Caco-2 (cell line): Measurements from ENCODE around the gene HIVEP3. TPM values are rescaled to one million over a fixed set of nuclear protein-coding genes. Genes with fewer than 3 reads are reported as not detected.

Source experiments
- BruUV-seq: library from RNA; stranded (reverse); fragments of 400-500 nt; replicated peaks from 2 replicates; lab custom pipeline; 2021; lab: Mats Ljungman, UMichigan
- CTCF ChIA-PET: fragments of 300-600 bp; sonication (Branson Sonifier 250); formaldehyde crosslinking; loops from one replicate; lab custom pipeline; 2022; ENCODE audit warnings: antibody characterized with exemption; lab: Charles Lee
- POLR2A ChIA-PET: fragments of 300-600 bp; sonication (Branson Sonifier 250); formaldehyde crosslinking; loops from one replicate; lab custom pipeline; 2022; ENCODE audit warnings: antibody characterized with exemption; lab: Charles Lee
- DNase-seq, 2 experiments: peaks; one replicate each; pipeline versions ENCODE4 v3.0.0 to v3.0.0-alpha.2; 2020 to 2022
- H3K27me3 ChIP-seq: replicated peaks from 2 replicates; pipeline ENCODE4 v1.6.0; 2011; ENCODE audit warnings: low read length; ENCODE audit not compliant: control insufficient read depth, insufficient read depth
- H3K36me3 ChIP-seq: 2 replicates; pipeline ENCODE4 v1.5.1; 2011; ENCODE audit warnings: low read length; ENCODE audit not compliant: control insufficient read depth, insufficient read depth
- H3K4me1 ChIP-seq: fragments of 250-450 bp; sonication (Bioruptor Pico); 2 replicates; pipeline ENCODE4 v1.5.1; 2020; ENCODE audit warnings: mild to moderate bottlenecking
- H3K4me3 ChIP-seq: 2 replicates; pipeline ENCODE4 v1.5.1; 2011; ENCODE audit warnings: low read depth, mild to moderate bottlenecking, control low read depth, low read length
- H3K9me3 ChIP-seq: fragments of 250-450 bp; sonication (Bioruptor Pico); 2 replicates; pipeline ENCODE4 v1.5.1; 2020; ENCODE audit warnings: mild to moderate bottlenecking, moderate library complexity
- H3K27ac Mint-ChIP-seq: one replicate; pipeline ENCODE4 v1.8.0; 2022; ENCODE audit warnings: mixed read lengths; ENCODE audit not compliant: unreplicated experiment
- H3K27me3 Mint-ChIP-seq: one replicate; pipeline ENCODE4 v1.8.0; 2022; ENCODE audit warnings: mixed read lengths; ENCODE audit not compliant: insufficient read depth, unreplicated experiment
- H3K36me3 Mint-ChIP-seq: one replicate; pipeline ENCODE4 v1.8.0; 2022; ENCODE audit warnings: mild to moderate bottlenecking, mixed read lengths; ENCODE audit not compliant: insufficient read depth, unreplicated experiment
- H3K4me1 Mint-ChIP-seq: one replicate; pipeline ENCODE4 v1.8.0; 2022; ENCODE audit warnings: low read depth, mixed read lengths; ENCODE audit not compliant: unreplicated experiment
- H3K4me3 Mint-ChIP-seq: one replicate; pipeline ENCODE4 v1.8.0; 2022; ENCODE audit warnings: mild to moderate bottlenecking, moderate library complexity, mixed read lengths; ENCODE audit not compliant: unreplicated experiment
- H3K9me3 Mint-ChIP-seq: one replicate; pipeline ENCODE4 v1.8.0; 2022; ENCODE audit warnings: mixed read lengths; ENCODE audit not compliant: unreplicated experiment
- CTCF ChIP-seq, 2 experiments: fragments of 200-600 bp in 1 of 2; IDR thresholded peaks; 1 replicate in 1 of 2; 2 replicates in 1 of 2; pipeline versions ENCODE4 v1.5.1 to v1.8.0; 2011 to 2022; ENCODE audit warnings: antibody characterized with exemption in 1 of 2, control low read depth in 1 of 2, inconsistent platforms in 1 of 2, low read depth in 1 of 2, low read length in 1 of 2, mild to moderate bottlenecking in 1 of 2, moderate library complexity in 1 of 2; ENCODE audit not compliant: insufficient read depth in 1 of 2, severe bottlenecking in 1 of 2, unreplicated experiment in 1 of 2
- intact Hi-C: fragments of 100-400 bp; cut with micrococcal nuclease; formaldehyde crosslinking; loops from one replicate; pipeline ENCODE4 v1.10.0; 2022; ENCODE audit not compliant: unreplicated experiment
- total RNA-seq: library from RNA; stranded (reverse); gene quantifications from 2 replicates; pipeline ENCODE4 v1.2.3, GENCODE V29; 2022

The HIVEP3 gene
- total RNA-seq, 1 experiment from 2014 or later, result 0.25 TPM

GRCh38 chr1:41573194-41573593 lies 345.5 kb downstream of the HIVEP3 start:
- Histone ChIP-seq H3K36me3 (no peaks in the 10 kb centered on the region), H3K4me3 (no peak overlapping the region), H3K9me3 (no peaks in the 10 kb centered on the region), H3K4me1 (no peaks in the 10 kb centered on the region), H3K27me3 (no peaks in the 10 kb centered on the region)
- intact Hi-C loops, result loop anchor here (10.0 kb wide), 1 partner anchor 432 kb away; no protein-coding TSS in a partner anchor
- no peak overlapping the region for H3K4me3 Mint-ChIP-seq
- no peak for TF ChIP-seq CTCF (IDR thresholded peaks at IDR 0.05; ENCODE audit: insufficient read depth in 1 of 2, low read depth in 1 of 2, low read length in 1 of 2, severe bottlenecking in 1 of 2, unreplicated experiment in 1 of 2)
- POLR2A ChIA-PET, result no interaction called here
- H3K27ac Mint-ChIP-seq, result no peak overlapping the region
- no TSS peak for BruUV-seq
- no peak for DNase-seq
- no peaks in the 10 kb centered on the region for H3K9me3 Mint-ChIP-seq
- peaks cover 11% of the 10 kb centered on the region for H3K27me3 Mint-ChIP-seq
- CTCF ChIA-PET, result no interaction called here
- no peaks in the 10 kb centered on the region for H3K4me1 Mint-ChIP-seq
- no peaks in the 10 kb centered on the region for H3K36me3 Mint-ChIP-seq

- no peak for DNase-seq
- Mint-ChIP-seq H3K27me3 (peaks cover 14% of the 10 kb centered on the region), H3K27ac (no peak overlapping the region), H3K4me3 (no peak overlapping the region), H3K9me3 (no peaks in the 10 kb centered on the region), H3K36me3 (no peaks in the 10 kb centered on the region), H3K4me1 (no peaks in the 10 kb centered on the region)
- intact Hi-C loops, result loop anchor here (10.0 kb wide), 1 partner anchor 433 kb away; no protein-coding TSS in a partner anchor
- ChIA-PET CTCF (no interaction called here), POLR2A (no interaction called here)
- H3K36me3 ChIP-seq, result no peaks in the 10 kb centered on the region
- H3K27me3 ChIP-seq, result no peaks in the 10 kb centered on the region
- no peaks in the 10 kb centered on the region for H3K9me3 ChIP-seq
- BruUV-seq, result no TSS peak
- H3K4me3 ChIP-seq, result no peak overlapping the region
- TF ChIP-seq CTCF (IDR thresholded peaks at IDR 0.05; ENCODE audit: insufficient read depth in 1 of 2, low read depth in 1 of 2, low read length in 1 of 2, severe bottlenecking in 1 of 2, unreplicated experiment in 1 of 2), result no peak
- no peaks in the 10 kb centered on the region for H3K4me1 ChIP-seq
These were observed 346.5 kb downstream of the HIVEP3 start for GRCh38 chr1:41572224-41572623.

GRCh38 chr1:41571041-41571440 lies 347.7 kb downstream of the HIVEP3 start:
- Histone ChIP-seq H3K36me3 (no peaks in the 10 kb centered on the region), H3K27me3 (no peaks in the 10 kb centered on the region), H3K9me3 (no peaks in the 10 kb centered on the region), H3K4me1 (no peaks in the 10 kb centered on the region), H3K4me3 (no peak overlapping the region)
- POLR2A ChIA-PET, result no interaction called here
- CTCF ChIA-PET, result no interaction called here
- Mint-ChIP-seq H3K4me3 (no peak overlapping the region), H3K27ac (no peak overlapping the region), H3K27me3 (peaks cover 19% of the 10 kb centered on the region), H3K9me3 (no peaks in the 10 kb centered on the region), H3K4me1 (no peaks in the 10 kb centered on the region), H3K36me3 (no peaks in the 10 kb centered on the region)
- DNase-seq, result no peak
- intact Hi-C loops, result loop anchor here (10.0 kb wide), 1 partner anchor 434 kb away; no protein-coding TSS in a partner anchor
- no TSS peak for BruUV-seq
- no peak for TF ChIP-seq CTCF (IDR thresholded peaks at IDR 0.05; ENCODE audit: insufficient read depth in 1 of 2, low read depth in 1 of 2, low read length in 1 of 2, severe bottlenecking in 1 of 2, unreplicated experiment in 1 of 2)
